HG03095 (cell line): ENCODE data around the gene EPN2.
A peak's percentile ranks its signal among the peaks of the same experiment; 100 is the strongest.
"Not testable (repeated sequence)": the region's sequence is repeated elsewhere in the genome, so short reads cannot be mapped to it uniquely, and the experiment has no call there.

Experiments used
- ATAC-seq: cut with Tn5 transposase; IDR thresholded peaks from one replicate; pipeline ENCODE4 v1.9.1; 2021; ENCODE audit warnings: moderate library complexity; ENCODE audit not compliant: unreplicated experiment

Gene EPN2

GRCh38 chr17:19237139-19237388, at the start of gene EPN2:
Gene EPN2 (plus strand): TSS chr17:19237366. CDS start chr17:19283120, 45,754 bp downstream.
- not testable (repeated sequence) for ATAC-seq

- ATAC-seq, result not testable (repeated sequence)
These were observed 49.0 kb upstream of the EPN2 start for GRCh38 chr17:19187883-19188869.

- ATAC-seq, result peak; percentile 68
These were observed 48.1 kb upstream of the EPN2 start for GRCh38 chr17:19188870-19189708.

GRCh38 chr17:19189781-19190405, 47.3 kb upstream of the EPN2 start:
- ATAC-seq, result not testable (repeated sequence)

- peak; percentile 75 for ATAC-seq
These were observed 40.6 kb upstream of the EPN2 start for GRCh38 chr17:19196382-19197204.

DNA sequence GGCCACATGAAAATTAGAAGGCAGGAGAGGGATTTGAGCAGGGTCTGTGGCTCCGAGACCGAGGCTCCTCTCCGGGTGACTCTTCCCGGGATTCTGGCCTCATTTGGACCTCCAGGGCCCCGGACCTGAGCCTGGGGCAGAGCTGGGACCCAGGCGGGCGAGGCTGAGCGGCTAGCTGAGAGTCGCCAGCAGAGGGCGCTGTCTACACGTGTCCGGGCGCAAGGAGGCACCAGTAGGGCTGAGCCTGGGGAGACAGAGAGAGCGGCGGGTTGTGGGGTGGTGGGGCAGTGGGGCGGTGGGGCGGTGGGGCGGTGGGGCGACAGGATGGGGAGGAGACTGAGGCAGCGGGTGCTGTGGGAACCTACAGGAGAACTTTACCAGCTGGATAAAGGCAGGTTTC, 34.7 kb upstream of the EPN2 start:
- ATAC-seq, result not testable (repeated sequence)

DNA sequence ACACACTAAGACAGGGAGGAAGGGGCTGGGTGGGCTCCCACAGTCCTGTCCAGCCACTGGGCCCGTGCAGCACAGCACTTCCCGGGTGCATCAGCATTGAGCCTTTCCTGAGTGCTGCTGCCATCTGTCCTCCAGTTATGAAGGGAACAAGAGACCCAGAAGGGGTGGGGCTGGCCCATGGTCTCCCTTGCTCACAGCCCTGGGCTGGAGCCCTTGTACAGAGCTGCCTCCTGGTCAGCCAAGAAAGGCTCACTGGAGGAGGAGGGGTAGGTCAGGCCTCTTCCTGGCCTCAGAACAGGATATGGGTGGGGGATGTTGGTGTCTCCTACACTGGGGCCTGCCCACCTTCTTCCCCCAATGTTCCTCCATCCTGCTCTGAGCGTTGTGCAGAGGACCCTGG, 33.7 kb upstream of the EPN2 start:
- not testable (repeated sequence) for ATAC-seq

- not testable (repeated sequence) for ATAC-seq
These were observed 21.9 kb upstream of the EPN2 start for GRCh38 chr17:19215074-19215860.

- ATAC-seq, result not testable (repeated sequence)
These were observed 20.8 kb upstream of the EPN2 start for GRCh38 chr17:19216148-19216926.

DNA sequence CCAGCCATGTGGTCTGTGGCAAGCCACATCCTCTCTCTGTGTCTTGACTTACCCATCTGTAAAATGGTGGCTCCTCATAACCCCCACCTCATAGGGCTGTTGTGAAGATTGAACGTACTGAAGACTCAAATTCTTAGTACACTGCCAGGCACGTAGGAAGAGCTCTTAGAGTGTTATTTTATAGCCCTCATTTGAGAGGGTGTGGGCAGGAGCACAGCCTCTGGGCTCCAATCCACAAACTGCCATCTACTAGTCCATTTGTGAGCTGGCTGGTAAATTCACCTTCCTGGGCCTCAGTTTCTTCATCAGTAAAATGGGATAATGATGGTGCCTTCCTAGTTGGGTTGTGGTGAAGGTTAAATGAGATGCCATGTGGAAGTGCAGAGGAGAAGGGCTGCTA, 18.3 kb upstream of the EPN2 start:
- not testable (repeated sequence) for ATAC-seq

DNA sequence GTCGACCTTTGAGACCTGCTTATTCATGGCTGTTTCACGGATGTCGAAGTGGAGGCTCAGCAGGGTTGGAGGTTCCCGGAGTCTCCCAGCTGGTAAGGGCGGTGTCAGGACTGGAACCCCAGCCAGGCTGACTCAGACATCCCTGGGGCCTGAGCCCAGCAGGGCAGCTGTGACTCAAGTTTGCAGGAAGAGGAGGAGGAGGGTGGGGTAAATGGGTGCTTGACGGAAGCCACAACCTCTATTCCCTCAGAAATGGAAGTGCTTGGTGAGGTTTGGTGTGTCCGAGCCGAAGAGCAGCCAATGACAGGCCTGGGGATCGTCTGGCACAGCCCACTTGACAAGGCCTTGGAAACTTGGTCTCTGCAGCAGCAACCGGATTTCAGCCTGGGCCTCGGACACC, 17.8 kb upstream of the EPN2 start:
- not testable (repeated sequence) for ATAC-seq

DNA sequence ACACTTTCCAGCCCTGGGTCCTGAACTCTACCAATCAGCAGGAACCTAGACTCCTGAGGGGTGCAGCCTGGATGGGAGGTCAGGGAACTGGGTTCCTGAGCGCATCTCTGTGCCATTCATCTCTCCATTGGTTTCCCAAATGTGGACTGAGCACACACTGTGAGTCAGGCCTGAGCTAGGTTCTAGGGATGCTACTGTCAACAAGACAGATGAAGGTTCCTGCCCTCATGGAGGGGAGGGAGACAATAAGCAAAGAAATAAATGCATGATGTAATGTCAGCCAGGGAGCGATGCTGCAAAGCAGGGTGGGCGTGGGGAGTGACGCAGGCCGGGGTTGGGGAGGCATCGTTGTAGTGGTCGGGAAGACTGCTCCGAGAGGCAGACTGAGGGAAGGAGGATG, 17.0 kb upstream of the EPN2 start:
- not testable (repeated sequence) for ATAC-seq

DNA sequence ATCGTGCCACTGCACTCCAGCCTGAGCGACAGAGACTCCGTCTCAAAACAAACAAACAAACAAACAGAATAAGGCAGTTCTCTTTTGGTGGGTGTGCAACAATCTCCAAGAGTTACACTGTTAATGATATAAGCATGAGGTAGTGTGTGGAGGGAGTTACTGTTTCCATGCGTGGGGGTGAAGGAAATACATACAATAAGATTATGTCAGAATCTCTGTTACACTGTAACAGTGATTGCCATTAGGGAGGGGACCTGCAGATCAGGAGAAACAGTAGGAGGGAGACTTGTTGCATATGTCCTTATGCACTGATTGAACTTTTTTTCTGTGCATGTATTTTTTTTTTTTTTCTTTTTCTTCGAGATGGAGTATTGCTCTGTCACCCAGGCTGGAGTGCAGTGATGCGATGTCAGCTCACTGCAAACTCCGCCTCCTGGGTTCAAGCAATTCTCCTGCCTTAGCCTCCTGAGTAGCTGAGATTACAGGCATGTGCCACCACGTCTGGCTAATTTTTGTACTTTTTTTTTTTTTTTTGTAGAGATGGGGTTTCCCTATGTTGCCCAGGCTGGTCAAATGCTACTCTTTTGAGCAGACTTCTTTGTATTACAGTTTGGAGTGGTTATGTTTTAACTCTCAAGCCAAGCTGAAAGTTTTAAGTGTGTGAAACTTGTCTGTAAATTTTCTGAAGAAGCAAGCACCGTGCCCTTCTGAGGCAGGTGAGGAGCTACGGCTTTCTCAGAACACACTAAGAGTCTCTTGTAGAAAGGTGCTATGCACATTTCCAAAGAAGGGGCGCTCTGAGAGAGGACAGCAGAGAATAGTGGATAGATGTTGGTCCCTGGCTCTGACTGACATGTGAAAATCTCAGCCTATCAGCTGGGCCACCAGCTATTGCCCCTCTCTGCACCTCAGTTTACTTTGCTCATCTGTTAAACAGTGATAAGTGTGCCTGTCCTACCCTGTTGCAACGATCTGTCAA, 10.3 kb upstream of the EPN2 start:
- not testable (repeated sequence) for ATAC-seq

DNA sequence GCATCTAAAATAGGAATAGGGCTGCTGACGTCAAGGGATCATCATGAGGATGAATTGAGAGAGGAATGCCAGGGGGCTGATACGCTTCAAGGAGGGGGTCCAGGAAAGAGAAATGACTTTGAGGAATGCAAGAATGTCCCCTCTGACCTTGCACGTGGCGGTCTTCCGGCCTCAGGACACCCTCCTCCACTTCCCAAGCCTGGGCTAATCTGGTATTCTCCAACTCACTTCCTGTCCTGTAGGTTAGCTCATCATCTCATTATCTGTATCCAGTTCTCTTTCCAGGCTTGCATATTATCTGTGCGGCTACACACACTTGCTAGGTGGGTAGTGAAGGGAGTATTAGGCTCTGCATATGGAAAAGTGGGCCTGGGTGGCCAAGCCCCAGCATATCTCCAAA, 2.5 kb upstream of the EPN2 start:
- ATAC-seq, result not testable (repeated sequence)

- ATAC-seq, result peak; percentile 18
These were observed 621 bp upstream of the EPN2 start for GRCh38 chr17:19236351-19237138.

DNA sequence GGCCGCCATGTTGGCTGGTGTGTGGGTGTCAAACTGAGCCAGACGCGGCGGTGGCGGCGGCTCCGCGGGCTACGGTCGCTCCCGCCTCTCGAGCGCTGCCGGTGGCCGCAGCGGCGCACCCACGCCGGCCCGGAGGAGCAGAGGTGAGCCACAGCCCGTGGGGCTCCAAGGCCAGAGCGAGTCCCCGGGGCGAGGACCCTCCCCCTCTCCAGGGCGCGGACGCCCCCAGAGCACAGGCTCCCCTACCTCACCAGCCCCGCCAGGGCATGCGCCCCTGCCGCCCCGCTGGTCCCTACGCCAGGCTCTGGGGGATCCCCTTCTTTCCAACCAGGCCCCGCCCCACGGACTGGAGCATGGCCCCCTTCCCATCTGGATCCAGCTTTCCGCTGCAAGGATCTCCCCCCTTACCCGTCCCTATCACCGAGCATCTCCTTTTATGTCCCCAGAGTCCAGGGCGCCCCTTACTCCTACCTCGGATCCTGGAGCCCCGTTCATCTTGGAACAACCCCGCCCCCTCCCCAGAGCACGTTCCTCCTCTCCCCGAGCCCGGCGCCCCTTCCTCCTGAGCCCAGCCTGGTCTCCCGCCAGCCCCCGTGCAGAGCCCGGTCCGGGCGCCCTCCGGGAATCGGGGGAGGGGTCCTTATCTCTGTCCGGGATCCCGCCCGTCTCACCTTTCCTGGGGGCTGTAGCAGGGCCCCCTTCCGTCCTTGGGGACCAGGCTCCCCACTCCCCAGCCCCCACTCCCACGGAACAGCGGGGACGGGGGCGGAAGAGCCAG, 412 bp downstream of the EPN2 start:
- ATAC-seq, result peak; percentile 58
